H1 (cell line): ENCODE data around the gene TSPAN3. TPM values are rescaled to one million over a fixed set of nuclear protein-coding genes. Genes with fewer than 3 reads are reported as not detected.

Source experiments
- CTCF ChIA-PET: fragments of 300-600 bp; sonication (Branson Sonifier 250); formaldehyde crosslinking; loops from one replicate; lab custom pipeline; 2021; ENCODE audit not compliant: partially characterized antibody; lab: Charles Lee
- POLR2A ChIA-PET: fragments of 300-600 bp; sonication (Branson Sonifier 250); formaldehyde crosslinking; loops from one replicate; lab custom pipeline; 2021; ENCODE audit warnings: inconsistent platforms; ENCODE audit not compliant: partially characterized antibody; lab: Charles Lee
- DNase-seq, 2 experiments: peaks; one replicate each; pipeline versions ENCODE4 v3.0.0 to v3.0.0-alpha.2; 2010 to 2022; ENCODE audit warnings: low spot score in 2 of 2, low read depth in 1 of 2, mixed read lengths in 1 of 2
- FAIRE-seq: peaks from 2 replicates; lab custom pipeline; 2011; peaks lifted over from hg19 to GRCh38; lab: Jason Lieb, UNC
- H2AFZ ChIP-seq: 2 replicates; pipeline ENCODE4 v1.8.1; 2012; ENCODE audit warnings: low read length, inconsistent platforms
- H2AK5ac ChIP-seq: 2 replicates; pipeline ENCODE4 v1.6.1; 2013; ENCODE audit warnings: low read depth, low read length
- H2BK120ac ChIP-seq: replicated peaks from 2 replicates; pipeline ENCODE3; 2013; ENCODE audit warnings: low read depth, low read length, inconsistent platforms
- H2BK12ac ChIP-seq: 2 replicates; pipeline ENCODE4 v1.6.1; 2013; ENCODE audit warnings: low read depth, low read length
- H2BK15ac ChIP-seq: 2 replicates; pipeline ENCODE4 v1.6.1; 2013; ENCODE audit warnings: low read length
- H2BK20ac ChIP-seq: 2 replicates; pipeline ENCODE4 v1.6.1; 2013; ENCODE audit warnings: low read length
- H2BK5ac ChIP-seq: 2 replicates; pipeline ENCODE4 v1.6.1; 2013; ENCODE audit warnings: low read depth, low read length
- H3K14ac ChIP-seq: 2 replicates; pipeline ENCODE4 v1.6.1; 2013; ENCODE audit warnings: inconsistent platforms; ENCODE audit not compliant: insufficient read length
- H3K18ac ChIP-seq: 2 replicates; pipeline ENCODE4 v1.6.1; 2013; ENCODE audit warnings: low read length; ENCODE audit errors: extremely low read depth
- H3K23ac ChIP-seq: 2 replicates; pipeline ENCODE4 v1.6.1; 2013; ENCODE audit warnings: inconsistent platforms; ENCODE audit not compliant: insufficient read length
- H3K23me2 ChIP-seq: 2 replicates; pipeline ENCODE4 v1.6.1; 2013; ENCODE audit warnings: low read depth, low read length
- H3K27ac ChIP-seq: 2 replicates; pipeline ENCODE4 v1.6.1; 2011; ENCODE audit warnings: low read depth, low read length, inconsistent platforms
- H3K27me3 ChIP-seq, 4 experiments: replicated peaks in 1 of 4; 1 replicate in 1 of 4; 2 replicates in 3 of 4; pipeline versions ENCODE4 v1.6.1 to v1.8.1; 2011 to 2013; ENCODE audit warnings: low read length in 3 of 4, mild to moderate bottlenecking in 3 of 4, inconsistent platforms in 2 of 4, mixed read lengths in 2 of 4, moderate library complexity in 1 of 4; ENCODE audit not compliant: control insufficient read depth in 3 of 4, insufficient read depth in 3 of 4; ENCODE audit errors: extremely low read depth in 1 of 4
- H3K36me3 ChIP-seq, 4 experiments: 2 replicates each; pipeline versions ENCODE4 v1.6.1 to v1.8.1; 2011 to 2013; ENCODE audit warnings: mild to moderate bottlenecking in 4 of 4, low read length in 3 of 4, moderate library complexity in 2 of 4, control low read depth in 1 of 4, inconsistent platforms in 1 of 4; ENCODE audit not compliant: insufficient read depth in 4 of 4, control insufficient read depth in 2 of 4
- H3K4ac ChIP-seq: replicated peaks from 2 replicates; pipeline ENCODE3; 2013; ENCODE audit warnings: low read length, low read depth, mixed read lengths, inconsistent platforms; ENCODE audit not compliant: insufficient read length
- H3K4me1 ChIP-seq, 4 experiments: replicated peaks in 1 of 4; 1 replicate in 1 of 4; 2 replicates in 3 of 4; pipeline versions ENCODE4 v1.6.1 to v1.8.1; 2011 to 2013; ENCODE audit warnings: low read length in 3 of 4, inconsistent platforms in 2 of 4, mixed read lengths in 1 of 4; ENCODE audit not compliant: insufficient read depth in 4 of 4, control insufficient read depth in 3 of 4
- H3K4me2 ChIP-seq, 2 experiments: 2 replicates each; pipeline versions ENCODE4 v1.6.1 to v1.8.1; 2011 to 2013; ENCODE audit warnings: low read depth in 2 of 2, low read length in 2 of 2, control low read depth in 1 of 2, inconsistent platforms in 1 of 2, mild to moderate bottlenecking in 1 of 2; ENCODE audit not compliant: insufficient read depth in 1 of 2
- H3K4me3 ChIP-seq, 4 experiments: fragments of 200-600, 300-600 bp in 1 of 4; sonication (generic), shearing (Covaris generic), sonication (Bioruptor Twin) in 1 of 4; 2 replicates each; pipeline versions ENCODE4 v1.5.1 to v1.8.1; 2011 to 2016; ENCODE audit warnings: low read length in 4 of 4, low read depth in 3 of 4, control low read depth in 2 of 4, inconsistent platforms in 2 of 4, mild to moderate bottlenecking in 2 of 4, mixed read lengths in 1 of 4, moderate library complexity in 1 of 4; ENCODE audit not compliant: insufficient read depth in 2 of 4; ENCODE audit errors: extremely low read depth in 1 of 4
- H3K56ac ChIP-seq: replicated peaks from 2 replicates; pipeline ENCODE3; 2013; ENCODE audit warnings: low read depth, mild to moderate bottlenecking, mixed read lengths, low read length, inconsistent platforms; ENCODE audit not compliant: insufficient read length
- H3K79me1 ChIP-seq: 2 replicates; pipeline ENCODE4 v1.6.1; 2013; ENCODE audit warnings: low read depth, low read length, control low read depth
- H3K79me2 ChIP-seq, 2 experiments: 2 replicates each; pipeline versions ENCODE4 v1.6.1 to v1.8.1; 2012 to 2013; ENCODE audit warnings: low read length in 2 of 2, mild to moderate bottlenecking in 2 of 2, inconsistent platforms in 1 of 2; ENCODE audit not compliant: insufficient read depth in 2 of 2, control insufficient read depth in 1 of 2
- H3K9ac ChIP-seq, 4 experiments: replicated peaks in 1 of 4; 1 replicate in 1 of 4; 2 replicates in 3 of 4; pipeline versions ENCODE4 v1.6.1 to v1.8.1; 2011 to 2013; ENCODE audit warnings: low read depth in 3 of 4, low read length in 3 of 4, control low read depth in 2 of 4, mild to moderate bottlenecking in 2 of 4, moderate library complexity in 2 of 4, inconsistent platforms in 1 of 4; ENCODE audit errors: extremely low read depth in 1 of 4
- H3K9me3 ChIP-seq, 2 experiments: 2 replicates each; pipeline versions ENCODE4 v1.6.1 to v1.8.1; 2012 to 2013; ENCODE audit warnings: mild to moderate bottlenecking in 2 of 2, moderate library complexity in 2 of 2, control low read depth in 1 of 2, inconsistent platforms in 1 of 2, low read depth in 1 of 2, low read length in 1 of 2, mixed read lengths in 1 of 2; ENCODE audit not compliant: insufficient read depth in 2 of 2
- H4K20me1 ChIP-seq, 2 experiments: replicated peaks in 1 of 2; 2 replicates each; pipeline versions ENCODE3 to v1.8.1; 2011 to 2013; ENCODE audit warnings: inconsistent platforms in 2 of 2, low read length in 2 of 2, mild to moderate bottlenecking in 1 of 2; ENCODE audit not compliant: insufficient read depth in 2 of 2, control insufficient read depth in 1 of 2
- H4K5ac ChIP-seq: 2 replicates; pipeline ENCODE4 v1.6.1; 2013; ENCODE audit warnings: low read length, low read depth, mixed read lengths, inconsistent platforms; ENCODE audit not compliant: insufficient read length
- H4K8ac ChIP-seq: 2 replicates; pipeline ENCODE4 v1.8.0; 2013; ENCODE audit warnings: mild to moderate bottlenecking, moderate library complexity, low read length, inconsistent platforms; ENCODE audit not compliant: insufficient read depth; ENCODE audit errors: extremely low read depth
- H4K91ac ChIP-seq: replicated peaks from 2 replicates; pipeline ENCODE3; 2013; ENCODE audit warnings: low read length, mixed read lengths, inconsistent platforms; ENCODE audit not compliant: insufficient read length
- RXRA ChIP-seq: IDR thresholded peaks from 2 replicates; pipeline ENCODE4 v1.6.1; 2011; ENCODE audit warnings: low read depth, mild to moderate bottlenecking, low read length, moderate library complexity; ENCODE audit not compliant: insufficient read depth
- SIRT6 ChIP-seq: IDR thresholded peaks from one replicate; pipeline ENCODE4 v1.7.1; 2012; ENCODE audit warnings: low read length, inconsistent platforms
- SIX5 ChIP-seq: IDR thresholded peaks from 2 replicates; pipeline ENCODE4 v1.6.1; 2011; ENCODE audit warnings: mild to moderate bottlenecking, low read depth, low read length
- TAF1 ChIP-seq: IDR thresholded peaks from 2 replicates; pipeline ENCODE4 v1.6.1; 2011; ENCODE audit warnings: mild to moderate bottlenecking, low read depth, low read length
- TEAD4 ChIP-seq: IDR thresholded peaks from 2 replicates; pipeline ENCODE4 v1.6.1; 2012; ENCODE audit warnings: low read depth, low read length, inconsistent platforms, mixed read lengths
- WGBS, 2 experiments: shearing (Covaris generic) in 1 of 2; methylation state at CpG; one replicate each; pipeline versions ENCODE4 v1.1.6 to v1.1.7; 2013 to 2015; ENCODE audit warnings: low lambda C conversion rate in 2 of 2, mixed read lengths in 2 of 2, inconsistent platforms in 1 of 2, low coverage in 1 of 2, missing lambda C conversion rate in 1 of 2; ENCODE audit not compliant: insufficient replicate concordance in 2 of 2, insufficient coverage in 1 of 2, insufficient read length in 1 of 2; ENCODE audit errors: extremely low coverage in 1 of 2, missing lambda C conversion rate in 1 of 2; 5-methylcytosine and 5-hydroxymethylcytosine counted together
- polyA plus RNA-seq, 7 experiments: library from polyadenylated mRNA; depleted of rRNA in 3 of 7; stranded (reverse) in 5 of 7; unstranded in 2 of 7; fragments of >200 nt in 5 of 7; fragments of 200-250 nt in 2 of 7; gene quantifications; 1 replicate in 5 of 7; 2 replicates in 1 of 7; 4 replicates in 1 of 7; pipeline versions ENCODE4 v1.2.1 to v1.2.3, GENCODE V29; 2011 to 2013; ENCODE audit warnings: missing spikeins in 2 of 7, mixed read lengths in 2 of 7
- total RNA-seq: library from RNA; stranded (reverse); fragmentation: NEBNext Ultra II Directional; extraction: Animal tissue kit (Norgen Biotek cat#: 25700); gene quantifications from 2 replicates; pipeline ENCODE4 v1.2.1, GENCODE V29; 2021

The TSPAN3 gene
- total and polyA plus RNA-seq, 2 of the 8 experiments (the other 6 are each of a cell fraction or from before 2014, with no cell fraction given), result 107 to 238 TPM

DNA sequence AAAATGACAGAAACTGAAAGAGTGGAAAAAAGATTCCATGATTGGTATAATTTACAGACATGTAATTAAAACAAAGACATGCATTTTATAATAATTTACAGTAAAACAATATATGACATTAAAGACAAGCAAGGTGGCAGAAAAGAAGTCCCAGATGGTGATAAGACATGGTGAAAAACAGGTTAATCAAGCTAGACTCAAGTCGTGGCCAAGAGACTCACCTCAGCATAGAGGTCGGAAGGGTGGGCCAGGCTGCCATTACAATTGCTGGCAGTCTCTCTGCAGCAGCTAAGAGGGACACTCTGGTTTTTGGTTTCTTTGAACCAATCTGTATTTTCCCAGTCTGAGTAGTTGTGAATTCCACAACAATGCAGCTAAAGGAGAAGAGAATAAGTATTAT is 18.4 kb downstream of the TSPAN3 start:
- Histone ChIP-seq H2AFZ (no peak overlapping the region), H4K5ac (no peak overlapping the region), H3K27me3 (no peaks in the 10 kb centered on the region), H2AK5ac (no peak overlapping the region), H4K91ac (no peak overlapping the region), H3K18ac (no peak overlapping the region), H3K4me3 (no peak overlapping the region), H3K4me1 (peaks cover 0 to 5% (median 2%) of the 10 kb centered on the region in 4 experiments; a peak in 3 of 7 replicates), H2BK5ac (no peak overlapping the region), H3K9ac (no peak overlapping the region), H3K27ac (no peak overlapping the region), H3K4ac (no peak overlapping the region), H4K8ac (no peak overlapping the region), H3K14ac (no peak overlapping the region), H3K79me2 (peaks cover 0 to 16% of the 10 kb centered on the region in 2 experiments; a peak in 2 of 4 replicates), H2BK12ac (no peak overlapping the region), H3K36me3 (peaks cover 0 to 15% (median 9%) of the 10 kb centered on the region in 4 experiments; a peak in 6 of 8 replicates), H3K79me1 (no peaks in the 10 kb centered on the region), H2BK15ac (no peak overlapping the region), H3K23ac (no peak overlapping the region), H4K20me1 (peaks cover 1 to 6% of the 10 kb centered on the region in 2 experiments), H3K9me3 (no peaks in the 10 kb centered on the region), H2BK20ac (no peak overlapping the region), H3K23me2 (no peaks in the 10 kb centered on the region), H2BK120ac (no peak overlapping the region), H3K56ac (no peak overlapping the region), H3K4me2 (no peak overlapping the region)
- POLR2A ChIA-PET, result interaction anchor here (1.3 to 1.6 kb wide), 2 partner anchors 10 to 23 kb away, joined by 3 read pairs; no protein-coding TSS in a partner anchor
- TF ChIP-seq TEAD4, result no peak
- no peak for TF ChIP-seq SIRT6
- TF ChIP-seq RXRA, result no peak
- TF ChIP-seq SIX5, result no peak
- TF ChIP-seq TAF1, result no peak
- CTCF ChIA-PET, result interaction anchor here (0.7 to 3.6 kb wide), 2 partner anchors 18 to 29 kb away, joined by 3 to 27 read pairs; no protein-coding TSS in a partner anchor
- no peak for FAIRE-seq
- DNase-seq, result no peak
- 84% methylated on average over 2 of the region's 2 CpGs; no CpG with 5 or more reads in 1 of the 2 experiments for WGBS, 2 experiments
